Testis (tissue), 3 donors: ENCODE results near the gene DHRS7B. TPM values are rescaled to one million over a fixed set of nuclear protein-coding genes. Genes with fewer than 3 reads are reported as not detected.

Source experiments
- DNase-seq: peaks from one replicate; pipeline ENCODE4 v3.0.0-alpha.2; 2019
- H3K27ac ChIP-seq, 2 donors: fragments of 200-600 bp; sonication (generic); one replicate each; pipeline ENCODE4 v1.5.1; 2019
- H3K27me3 ChIP-seq: fragments of 200-600 bp; sonication (generic); one replicate; pipeline ENCODE4 v1.5.1; 2019
- H3K36me3 ChIP-seq: fragments of 200-600 bp; sonication (generic); one replicate; pipeline ENCODE4 v1.5.1; 2017; ENCODE audit warnings: low read depth; ENCODE audit errors: missing control alignments
- H3K4me1 ChIP-seq: fragments of 200-600 bp; sonication (generic); one replicate; pipeline ENCODE4 v1.5.1; 2019
- H3K4me3 ChIP-seq, 2 donors: fragments of 200-600 bp; sonication (generic); one replicate each; pipeline ENCODE4 v1.5.1; 2017 to 2019
- H3K9me3 ChIP-seq: fragments of 200-600 bp; sonication (generic); one replicate; pipeline ENCODE4 v1.5.1; 2017
- POLR2A ChIP-seq: fragments of 450-650 bp; IDR thresholded peaks from one replicate; pipeline ENCODE4 v1.6.1; 2017; ENCODE audit warnings: antibody characterized with exemption, mild to moderate bottlenecking, moderate library complexity
- WGBS, 2 donors: methylation state at CpG; one replicate each; pipeline ENCODE4 v1.1.5; 2018; 5-methylcytosine and 5-hydroxymethylcytosine counted together
- intact Hi-C: fragments of 100-400 bp; cut with DNase I; formaldehyde crosslinking; loops from one replicate; pipeline ENCODE4 v1.15.1; 2023; ENCODE audit warnings: low total_unique reads
- polyA plus RNA-seq: library from polyadenylated mRNA; stranded (reverse); fragments of 350-450 nt; fragmentation: Illumina TruSeq; extraction: RNeasy Lipid Tissue Mini Kit (QIAGEN cat#74804); gene quantifications from one replicate; pipeline ENCODE4 v1.2.3, GENCODE V29; 2014; ENCODE audit warnings: low read depth, low replicate concordance; ENCODE audit not compliant: insufficient read depth
- total RNA-seq, 2 donors: library from RNA; depleted of rRNA; stranded (reverse); fragments of >200 nt; gene quantifications; one replicate each; pipeline ENCODE4 v1.2.3, GENCODE V29; 2016
- TF ChIP-seq, protein P1 (sequence below), 3 experiments: fragments of 450-650 bp in 2 of 3; fragments of 200-600 bp in 1 of 3; sonication (generic) in 1 of 3; IDR thresholded peaks; one replicate each; pipeline ENCODE4 v1.5.1; 2016 to 2019; ENCODE audit warnings: antibody characterized with exemption in 3 of 3, mild to moderate bottlenecking in 2 of 3, moderate library complexity in 1 of 3

The DHRS7B gene
- total and polyA plus RNA-seq, 3 donors from 2014 or later: 39.0 to 81.7 (median 53.6) TPM

GRCh38 chr17:21090902-21091618, 35.7 kb upstream of the DHRS7B start:
- WGBS, 2 donors: 71% methylated on average over 4 of the region's 4 CpGs
- intact Hi-C loops: no loop called here
- TF ChIP-seq, protein P1, sequence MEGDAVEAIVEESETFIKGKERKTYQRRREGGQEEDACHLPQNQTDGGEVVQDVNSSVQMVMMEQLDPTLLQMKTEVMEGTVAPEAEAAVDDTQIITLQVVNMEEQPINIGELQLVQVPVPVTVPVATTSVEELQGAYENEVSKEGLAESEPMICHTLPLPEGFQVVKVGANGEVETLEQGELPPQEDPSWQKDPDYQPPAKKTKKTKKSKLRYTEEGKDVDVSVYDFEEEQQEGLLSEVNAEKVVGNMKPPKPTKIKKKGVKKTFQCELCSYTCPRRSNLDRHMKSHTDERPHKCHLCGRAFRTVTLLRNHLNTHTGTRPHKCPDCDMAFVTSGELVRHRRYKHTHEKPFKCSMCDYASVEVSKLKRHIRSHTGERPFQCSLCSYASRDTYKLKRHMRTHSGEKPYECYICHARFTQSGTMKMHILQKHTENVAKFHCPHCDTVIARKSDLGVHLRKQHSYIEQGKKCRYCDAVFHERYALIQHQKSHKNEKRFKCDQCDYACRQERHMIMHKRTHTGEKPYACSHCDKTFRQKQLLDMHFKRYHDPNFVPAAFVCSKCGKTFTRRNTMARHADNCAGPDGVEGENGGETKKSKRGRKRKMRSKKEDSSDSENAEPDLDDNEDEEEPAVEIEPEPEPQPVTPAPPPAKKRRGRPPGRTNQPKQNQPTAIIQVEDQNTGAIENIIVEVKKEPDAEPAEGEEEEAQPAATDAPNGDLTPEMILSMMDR (IDR thresholded peaks at IDR 0.05): no peak
- TF ChIP-seq POLR2A: no peak
- no peaks in the 10 kb centered on the region for H3K9me3 ChIP-seq
- H3K27ac ChIP-seq: no peak overlapping the region
- no peaks in the 10 kb centered on the region for H3K27me3 ChIP-seq
- H3K36me3 ChIP-seq: no peaks in the 10 kb centered on the region
- no peak for DNase-seq
- H3K4me1 ChIP-seq: no peaks in the 10 kb centered on the region
- no peak overlapping the region for H3K4me3 ChIP-seq

GRCh38 chr17:21094298-21094704, 32.5 kb upstream of the DHRS7B start:
- intact Hi-C loops: no loop called here
- H3K27ac ChIP-seq: no peak overlapping the region
- no peak for DNase-seq
- WGBS, 2 donors: 90 to 92% methylated on average over 5 of the region's 5 CpGs
- no peak overlapping the region for H3K4me3 ChIP-seq
- H3K36me3 ChIP-seq: no peaks in the 10 kb centered on the region
- TF ChIP-seq, protein P1 (IDR thresholded peaks at IDR 0.05): no peak
- no peak for TF ChIP-seq POLR2A
- H3K27me3 ChIP-seq: no peaks in the 10 kb centered on the region
- no peaks in the 10 kb centered on the region for H3K4me1 ChIP-seq
- H3K9me3 ChIP-seq: no peaks in the 10 kb centered on the region

DNA sequence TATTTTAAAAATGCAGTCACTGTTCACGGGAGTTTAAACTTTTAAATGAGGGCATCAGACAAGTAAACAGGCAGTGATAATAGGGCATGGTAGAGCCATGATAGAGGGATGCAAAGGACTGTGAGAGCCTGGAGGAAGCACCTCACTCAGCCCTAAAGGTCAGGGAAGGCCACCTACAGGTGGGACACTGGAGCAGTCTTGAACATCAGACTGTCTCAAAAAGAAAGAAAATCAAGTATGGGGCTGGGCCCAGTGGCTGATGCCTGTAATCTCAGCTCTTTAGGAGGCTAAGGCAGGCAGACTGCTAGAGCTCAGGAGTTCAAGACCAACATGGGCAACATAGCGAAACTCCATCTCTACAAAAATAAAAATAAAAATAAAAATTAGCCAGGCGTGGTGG, 31.0 kb upstream of the DHRS7B start:
- H3K4me3 ChIP-seq: no peak overlapping the region
- H3K27me3 ChIP-seq: no peaks in the 10 kb centered on the region
- TF ChIP-seq, protein P1 (IDR thresholded peaks at IDR 0.05): no peak
- TF ChIP-seq POLR2A: no peak
- H3K36me3 ChIP-seq: no peaks in the 10 kb centered on the region
- H3K9me3 ChIP-seq: no peaks in the 10 kb centered on the region
- 86 to 91% methylated on average over 3 of the region's 3 CpGs for WGBS, 2 donors
- H3K27ac ChIP-seq: no peak overlapping the region
- H3K4me1 ChIP-seq: no peaks in the 10 kb centered on the region
- DNase-seq: no peak
- intact Hi-C loops: no loop called here

- intact Hi-C loops: no loop called here
- 78 to 87% methylated on average over 2 of the region's 2 CpGs for WGBS, 2 donors
- no peak overlapping the region for H3K27ac ChIP-seq
- H3K4me1 ChIP-seq: no peaks in the 10 kb centered on the region
- no peaks in the 10 kb centered on the region for H3K36me3 ChIP-seq
- H3K9me3 ChIP-seq: no peaks in the 10 kb centered on the region
- H3K4me3 ChIP-seq: no peak overlapping the region
- TF ChIP-seq POLR2A: no peak
- TF ChIP-seq, protein P1 (IDR thresholded peaks at IDR 0.05): no peak
- DNase-seq: no peak
- H3K27me3 ChIP-seq: no peaks in the 10 kb centered on the region
Measured at GRCh38 chr17:21096874-21097273, 29.9 kb upstream of the DHRS7B start.
